Prostate gland (tissue), 2 donors: ENCODE data around the gene VWF.
"Not testable (repeated sequence)": the region's sequence is repeated elsewhere in the genome, so short reads cannot be mapped to it uniquely, and the experiment has no call there.

ENCODE experiments used
- CTCF ChIP-seq, 4 experiments: fragments of 200-600 bp in 2 of 4; fragments of 450-650 bp in 2 of 4; sonication (generic) in 2 of 4; IDR thresholded peaks; 1 replicate in 3 of 4; 2 replicates in 1 of 4; pipeline ENCODE4 v1.5.1; 2016 to 2019; ENCODE audit warnings: antibody characterized with exemption in 4 of 4, mild to moderate bottlenecking in 2 of 4, moderate library complexity in 2 of 4
- POLR2A ChIP-seq: fragments of 450-650 bp; IDR thresholded peaks from one replicate; pipeline ENCODE4 v1.6.1; 2016; ENCODE audit warnings: antibody characterized with exemption, mild to moderate bottlenecking

- TF ChIP-seq CTCF (IDR thresholded peaks at IDR 0.05); POLR2A: not testable (repeated sequence)
Measured at GRCh38 chr12:6025703-6026298, 98.7 kb downstream of the VWF start.
